GM19438 (cell line): ENCODE results near the gene RRP8.
A peak's percentile ranks its signal among the peaks of the same experiment; 100 is the strongest.

Experiments
- ATAC-seq: cut with Tn5 transposase; IDR thresholded peaks from one replicate; pipeline ENCODE4 v1.9.1; 2021; ENCODE audit warnings: low read depth; ENCODE audit not compliant: unreplicated experiment

The RRP8 gene

GRCh38 chr11:6633422-6634408, 30.3 kb upstream of the RRP8 start:
- ATAC-seq, result no peak

- no peak for ATAC-seq
Observed at GRCh38 chr11:6632116-6633073, 29.0 kb upstream of the RRP8 start.

- ATAC-seq, result no peak
Observed at GRCh38 chr11:6631361-6631890, 28.0 kb upstream of the RRP8 start.

- no peak for ATAC-seq
Observed at GRCh38 chr11:6630632-6631291, 27.3 kb upstream of the RRP8 start.

- no peak for ATAC-seq
Observed at GRCh38 chr11:6629892-6630631, 26.6 kb upstream of the RRP8 start.

- no peak for ATAC-seq
Observed at GRCh38 chr11:6629573-6629891, 26.1 kb upstream of the RRP8 start.

GRCh38 chr11:6628526-6628925, 25.1 kb upstream of the RRP8 start:
- no peak for ATAC-seq

- peak; percentile 67 for ATAC-seq
Observed at GRCh38 chr11:6627762-6628241, 24.4 kb upstream of the RRP8 start.

GRCh38 chr11:6626971-6627761, 23.8 kb upstream of the RRP8 start:
- no peak for ATAC-seq

GRCh38 chr11:6625832-6626420, 22.5 kb upstream of the RRP8 start:
- no peak for ATAC-seq

GRCh38 chr11:6625156-6625831, 21.9 kb upstream of the RRP8 start:
- ATAC-seq, result no peak

GRCh38 chr11:6623391-6624363, 20.3 kb upstream of the RRP8 start:
- no peak for ATAC-seq

GRCh38 chr11:6622261-6623171, 19.1 kb upstream of the RRP8 start:
- ATAC-seq, result no peak

GRCh38 chr11:6621711-6622211, 18.3 kb upstream of the RRP8 start:
- no peak for ATAC-seq

- no peak for ATAC-seq
Observed at GRCh38 chr11:6620636-6621035, 17.2 kb upstream of the RRP8 start.
